PFSK-1 (cell line): ENCODE data around the gene MTG1.

Experiments used
- POLR2AphosphoS5 ChIP-seq: IDR thresholded peaks from 2 replicates; pipeline ENCODE4 v1.6.1; 2012; ENCODE audit warnings: low read depth, mild to moderate bottlenecking, control low read depth, low read length, moderate library complexity
- TAF1 ChIP-seq: IDR thresholded peaks from 2 replicates; pipeline ENCODE4 v1.6.1; 2012; ENCODE audit warnings: low read length, control low read depth, borderline replicate concordance; ENCODE audit not compliant: insufficient read depth
- TF ChIP-seq, protein P1 (sequence below), 2 experiments: IDR thresholded peaks; 2 replicates each; pipeline versions ENCODE4 v1.6.1 to v1.8.0; 2011 to 2012; ENCODE audit warnings: low read depth in 2 of 2, low read length in 2 of 2, control low read depth in 1 of 2, inconsistent platforms in 1 of 2, mild to moderate bottlenecking in 1 of 2, moderate library complexity in 1 of 2; ENCODE audit not compliant: insufficient read depth in 1 of 2

GRCh38 chr10:133364645-133365431 lies 29.1 kb upstream of the MTG1 start:
- TF ChIP-seq POLR2AphosphoS5 (no peak), TAF1 (no peak)
- TF ChIP-seq, protein P1, sequence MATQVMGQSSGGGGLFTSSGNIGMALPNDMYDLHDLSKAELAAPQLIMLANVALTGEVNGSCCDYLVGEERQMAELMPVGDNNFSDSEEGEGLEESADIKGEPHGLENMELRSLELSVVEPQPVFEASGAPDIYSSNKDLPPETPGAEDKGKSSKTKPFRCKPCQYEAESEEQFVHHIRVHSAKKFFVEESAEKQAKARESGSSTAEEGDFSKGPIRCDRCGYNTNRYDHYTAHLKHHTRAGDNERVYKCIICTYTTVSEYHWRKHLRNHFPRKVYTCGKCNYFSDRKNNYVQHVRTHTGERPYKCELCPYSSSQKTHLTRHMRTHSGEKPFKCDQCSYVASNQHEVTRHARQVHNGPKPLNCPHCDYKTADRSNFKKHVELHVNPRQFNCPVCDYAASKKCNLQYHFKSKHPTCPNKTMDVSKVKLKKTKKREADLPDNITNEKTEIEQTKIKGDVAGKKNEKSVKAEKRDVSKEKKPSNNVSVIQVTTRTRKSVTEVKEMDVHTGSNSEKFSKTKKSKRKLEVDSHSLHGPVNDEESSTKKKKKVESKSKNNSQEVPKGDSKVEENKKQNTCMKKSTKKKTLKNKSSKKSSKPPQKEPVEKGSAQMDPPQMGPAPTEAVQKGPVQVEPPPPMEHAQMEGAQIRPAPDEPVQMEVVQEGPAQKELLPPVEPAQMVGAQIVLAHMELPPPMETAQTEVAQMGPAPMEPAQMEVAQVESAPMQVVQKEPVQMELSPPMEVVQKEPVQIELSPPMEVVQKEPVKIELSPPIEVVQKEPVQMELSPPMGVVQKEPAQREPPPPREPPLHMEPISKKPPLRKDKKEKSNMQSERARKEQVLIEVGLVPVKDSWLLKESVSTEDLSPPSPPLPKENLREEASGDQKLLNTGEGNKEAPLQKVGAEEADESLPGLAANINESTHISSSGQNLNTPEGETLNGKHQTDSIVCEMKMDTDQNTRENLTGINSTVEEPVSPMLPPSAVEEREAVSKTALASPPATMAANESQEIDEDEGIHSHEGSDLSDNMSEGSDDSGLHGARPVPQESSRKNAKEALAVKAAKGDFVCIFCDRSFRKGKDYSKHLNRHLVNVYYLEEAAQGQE (IDR thresholded peaks at IDR 0.05; ENCODE audit: insufficient read depth in 1 of 2, low read depth in 2 of 2, low read length in 2 of 2) = no peak
